H54 (cell line): ENCODE results near the gene GTF2E1.
"Not testable (repeated sequence)": the region's sequence is repeated elsewhere in the genome, so short reads cannot be mapped to it uniquely, and the experiment has no call there.

ENCODE experiments used
- DNase-seq: peaks from one replicate; pipeline ENCODE4 v3.0.0; 2011; ENCODE audit warnings: low spot score, mixed read lengths; ENCODE audit not compliant: insufficient read length
- FAIRE-seq: peaks from 3 replicates; lab custom pipeline; 2011; peaks lifted over from hg19 to GRCh38; lab: Jason Lieb, UNC
- POLR2A ChIP-seq: IDR thresholded peaks from 2 replicates; pipeline ENCODE4 v1.6.1; 2011; ENCODE audit warnings: low read depth, mild to moderate bottlenecking, low read length

Gene GTF2E1

GRCh38 chr3:120741320-120741719 is 1.2 kb upstream of the GTF2E1 start:
- no peak for DNase-seq
- no peak for TF ChIP-seq POLR2A
- FAIRE-seq, result no peak

GRCh38 chr3:120741837-120742197 is 727 bp upstream of the GTF2E1 start:
- DNase-seq, result no peak
- TF ChIP-seq POLR2A, result no peak
- FAIRE-seq, result no peak

GRCh38 chr3:120742849-120743365 is 363 bp downstream of the GTF2E1 start:
- DNase-seq, result peak; percentile 8
- no peak for TF ChIP-seq POLR2A
- FAIRE-seq, result no peak

GRCh38 chr3:120743556-120744195 is 1.1 kb downstream of the GTF2E1 start:
- DNase-seq (no peak), FAIRE-seq (no peak)
- no peak for TF ChIP-seq POLR2A

- no peak for TF ChIP-seq POLR2A
- FAIRE-seq (no peak), DNase-seq (no peak)
Observed at GRCh38 chr3:120745466-120745865, 2.9 kb downstream of the GTF2E1 start.

- no peak for FAIRE-seq
- TF ChIP-seq POLR2A, result no peak
- DNase-seq, result no peak
Observed at GRCh38 chr3:120749843-120750242, 7.3 kb downstream of the GTF2E1 start.

- no peak for TF ChIP-seq POLR2A
- no peak for DNase-seq
- FAIRE-seq, result no peak
Observed at GRCh38 chr3:120752230-120752629, 9.7 kb downstream of the GTF2E1 start.

- DNase-seq (no peak), FAIRE-seq (no peak)
- TF ChIP-seq POLR2A, result no peak
Observed at GRCh38 chr3:120752865-120753264, 10.3 kb downstream of the GTF2E1 start.

- TF ChIP-seq POLR2A, result no peak
- FAIRE-seq (peak; percentile 71), DNase-seq (no peak)
Observed at GRCh38 chr3:120753810-120754209, 11.3 kb downstream of the GTF2E1 start.

- DNase-seq (no peak), FAIRE-seq (no peak)
- no peak for TF ChIP-seq POLR2A
Observed at GRCh38 chr3:120756061-120756460, 13.5 kb downstream of the GTF2E1 start.

- FAIRE-seq, DNase-seq: not testable (repeated sequence)
Observed at GRCh38 chr3:120758551-120758950, 16.0 kb downstream of the GTF2E1 start.

- DNase-seq (no peak), FAIRE-seq (no peak)
- TF ChIP-seq POLR2A, result no peak
Observed at GRCh38 chr3:120762615-120763014, 20.1 kb downstream of the GTF2E1 start.

GRCh38 chr3:120763601-120764000 is 21.1 kb downstream of the GTF2E1 start:
- TF ChIP-seq POLR2A, result no peak

GRCh38 chr3:120764206-120764605 is 21.7 kb downstream of the GTF2E1 start:
- TF ChIP-seq POLR2A, result no peak
- DNase-seq (no peak), FAIRE-seq (no peak)

More at GRCh38 chr3:120763601-120764000, 21.1 kb downstream of the GTF2E1 start:
- peak; percentile 36 for FAIRE-seq
- DNase-seq, result no peak

GRCh38 chr3:120765830-120766493 is 23.4 kb downstream of the GTF2E1 start:
- no peak for DNase-seq
- TF ChIP-seq POLR2A, result no peak
- no peak for FAIRE-seq
